Measurements from ENCODE around the gene AREL1. TPM values are rescaled to one million over a fixed set of nuclear protein-coding genes. Genes with fewer than 3 reads are reported as not detected.

AREL1 gene
- total and polyA plus RNA-seq, 2 of the 8 experiments (the other 6 are each of a cell fraction or from before 2014, with no cell fraction given) = 31.4 to 49.1 TPM

DNA sequence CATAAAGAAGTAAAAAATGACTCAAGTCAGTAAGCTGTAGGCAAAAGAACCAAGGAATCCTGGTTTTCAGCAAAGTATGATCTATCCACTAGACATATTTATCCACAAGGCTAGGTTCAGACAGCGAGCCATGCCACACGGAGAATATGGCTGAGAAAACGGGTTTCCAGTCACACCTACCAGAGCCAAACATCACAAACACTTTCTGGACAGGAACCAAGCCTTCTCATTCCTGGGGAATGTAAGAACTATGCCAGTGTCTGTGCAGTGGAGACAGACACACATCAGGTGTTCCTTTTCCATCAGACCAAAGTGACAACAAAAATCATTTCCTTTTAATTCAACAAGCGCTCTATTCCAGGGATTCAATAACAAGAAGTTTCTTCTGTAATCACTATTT, 41.1 kb downstream of the AREL1 start:
- no peak overlapping the region for H3K14ac ChIP-seq (ENCODE audit: insufficient read length)
- H2AFZ ChIP-seq (ENCODE audit: low read length) = no peak overlapping the region
- H3K27me3 ChIP-seq (replicated peaks in 1 of 4; ENCODE audit: control insufficient read depth in 3 of 4, extremely low read depth in 1 of 4, insufficient read depth in 3 of 4, low read length in 3 of 4) = no peaks in the 10 kb centered on the region
- no peak overlapping the region for H3K56ac ChIP-seq (replicated peaks; ENCODE audit: insufficient read length, low read depth, low read length)
- H4K20me1 ChIP-seq (replicated peaks in 1 of 2; ENCODE audit: control insufficient read depth in 1 of 2, insufficient read depth in 2 of 2, low read length in 2 of 2) = no peaks in the 10 kb centered on the region
- H4K8ac ChIP-seq (ENCODE audit: extremely low read depth, insufficient read depth, low read length) = no peak overlapping the region
- H2AK5ac ChIP-seq (ENCODE audit: low read depth, low read length) = no peak overlapping the region
- H3K79me2 ChIP-seq (ENCODE audit: control insufficient read depth in 1 of 2, insufficient read depth in 2 of 2, low read length in 2 of 2) = no peaks in the 10 kb centered on the region
- POLR2A ChIA-PET (ENCODE audit: partially characterized antibody) = no interaction called here
- H3K9ac ChIP-seq (replicated peaks in 1 of 4; ENCODE audit: extremely low read depth in 1 of 4, low read depth in 3 of 4, low read length in 3 of 4) = no peak overlapping the region
- no peaks in the 10 kb centered on the region for H3K9me3 ChIP-seq (ENCODE audit: insufficient read depth in 2 of 2, low read depth in 1 of 2, low read length in 1 of 2)
- no peak overlapping the region for H2BK15ac ChIP-seq (ENCODE audit: low read length)
- H2BK12ac ChIP-seq (ENCODE audit: low read depth, low read length) = no peak overlapping the region
- no peak overlapping the region for H2BK5ac ChIP-seq (ENCODE audit: low read depth, low read length)
- no peak overlapping the region for H3K4ac ChIP-seq (replicated peaks; ENCODE audit: insufficient read length, low read depth, low read length)
- H3K4me2 ChIP-seq (ENCODE audit: insufficient read depth in 1 of 2, low read depth in 2 of 2, low read length in 2 of 2) = no peak overlapping the region
- H2BK120ac ChIP-seq (replicated peaks; ENCODE audit: low read depth, low read length) = no peak overlapping the region
- H3K27ac ChIP-seq (ENCODE audit: low read depth, low read length) = no peak overlapping the region
- no peak for FAIRE-seq
- WGBS, 2 experiments (ENCODE audit: extremely low coverage in 1 of 2, insufficient coverage in 1 of 2, insufficient read length in 1 of 2, insufficient replicate concordance in 2 of 2, low coverage in 1 of 2, low lambda C conversion rate in 2 of 2, missing lambda C conversion rate in 1 of 2) = 88% methylated on average over 4 of the region's 4 CpGs; no CpG with 5 or more reads in 1 of the 2 experiments
- CTCF ChIA-PET (ENCODE audit: partially characterized antibody) = interaction anchor here (1.2 kb wide), 2 partner anchors 8 to 63 kb away, joined by 3 read pairs; no protein-coding TSS in a partner anchor
- H3K4me3 ChIP-seq (ENCODE audit: extremely low read depth in 1 of 4, insufficient read depth in 2 of 4, low read depth in 3 of 4, low read length in 4 of 4) = no peak overlapping the region
- no peak overlapping the region for H3K18ac ChIP-seq (ENCODE audit: extremely low read depth, low read length)
- H4K5ac ChIP-seq (ENCODE audit: insufficient read length, low read depth, low read length) = no peak overlapping the region
- no peak overlapping the region for H2BK20ac ChIP-seq (ENCODE audit: low read length)
- H3K36me3 ChIP-seq (ENCODE audit: control insufficient read depth in 2 of 4, insufficient read depth in 4 of 4, low read length in 3 of 4) = peaks cover 16 to 71% (median 48%) of the 10 kb centered on the region in 4 experiments
- H3K23ac ChIP-seq (ENCODE audit: insufficient read length) = no peak overlapping the region
- H3K23me2 ChIP-seq (ENCODE audit: low read depth, low read length) = no peaks in the 10 kb centered on the region
- no peak for DNase-seq (ENCODE audit: low read depth in 1 of 2, low spot score in 2 of 2)
- H4K91ac ChIP-seq (replicated peaks; ENCODE audit: insufficient read length, low read length) = no peak overlapping the region
- H3K4me1 ChIP-seq (replicated peaks in 1 of 4; ENCODE audit: control insufficient read depth in 3 of 4, insufficient read depth in 4 of 4, low read length in 3 of 4) = no peaks in the 10 kb centered on the region
- no peaks in the 10 kb centered on the region for H3K79me1 ChIP-seq (ENCODE audit: low read depth, low read length)
- TF ChIP-seq CTCF (IDR thresholded peaks at IDR 0.05; ENCODE audit: control extremely low read depth in 1 of 3, insufficient read depth in 1 of 3, low read depth in 1 of 3, low read length in 3 of 3) (no peak), MAFK (IDR thresholded peaks at IDR 0.05; ENCODE audit: low read depth, low read length) (no peak), E2F6 (IDR thresholded peaks at IDR 0.05) (no peak), CHD1 (IDR thresholded peaks at IDR 0.05; ENCODE audit: low read depth, low read length) (no peak), CHD2 (IDR thresholded peaks at IDR 0.05; ENCODE audit: low read length) (no peak), TAF7 (optimal IDR thresholded peaks at IDR 0.05; ENCODE audit: borderline replicate concordance, low read depth, low read length) (no peak), RBBP5 (IDR thresholded peaks at IDR 0.05; ENCODE audit: borderline replicate concordance, low read depth, low read length) (no peak), RNF2 (IDR thresholded peaks at IDR 0.05; ENCODE audit: borderline replicate concordance, low read depth, low read length, missing control alignments, poor library complexity, severe bottlenecking) (no peak), TCF12 (IDR thresholded peaks at IDR 0.05; ENCODE audit: low read depth, low read length) (no peak), SAP30 (IDR thresholded peaks at IDR 0.05; ENCODE audit: insufficient read depth, insufficient replicate concordance, low read length) (no peak), SRF (IDR thresholded peaks at IDR 0.05; ENCODE audit: low read depth, low read length) (no peak)
